HG02981 (cell line): ENCODE data around the gene C4orf36.

Experiments
- ATAC-seq: cut with Tn5 transposase; IDR thresholded peaks from one replicate; pipeline ENCODE4 v1.9.1; 2021; ENCODE audit warnings: mild to moderate bottlenecking, moderate library complexity; ENCODE audit not compliant: unreplicated experiment

Gene C4orf36, protein sequence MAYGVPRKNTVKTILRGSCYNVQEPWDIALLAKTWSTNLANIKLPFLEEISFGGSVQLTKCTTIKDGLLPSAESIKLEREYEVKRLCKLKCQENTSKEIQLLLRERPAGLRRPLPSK

DNA sequence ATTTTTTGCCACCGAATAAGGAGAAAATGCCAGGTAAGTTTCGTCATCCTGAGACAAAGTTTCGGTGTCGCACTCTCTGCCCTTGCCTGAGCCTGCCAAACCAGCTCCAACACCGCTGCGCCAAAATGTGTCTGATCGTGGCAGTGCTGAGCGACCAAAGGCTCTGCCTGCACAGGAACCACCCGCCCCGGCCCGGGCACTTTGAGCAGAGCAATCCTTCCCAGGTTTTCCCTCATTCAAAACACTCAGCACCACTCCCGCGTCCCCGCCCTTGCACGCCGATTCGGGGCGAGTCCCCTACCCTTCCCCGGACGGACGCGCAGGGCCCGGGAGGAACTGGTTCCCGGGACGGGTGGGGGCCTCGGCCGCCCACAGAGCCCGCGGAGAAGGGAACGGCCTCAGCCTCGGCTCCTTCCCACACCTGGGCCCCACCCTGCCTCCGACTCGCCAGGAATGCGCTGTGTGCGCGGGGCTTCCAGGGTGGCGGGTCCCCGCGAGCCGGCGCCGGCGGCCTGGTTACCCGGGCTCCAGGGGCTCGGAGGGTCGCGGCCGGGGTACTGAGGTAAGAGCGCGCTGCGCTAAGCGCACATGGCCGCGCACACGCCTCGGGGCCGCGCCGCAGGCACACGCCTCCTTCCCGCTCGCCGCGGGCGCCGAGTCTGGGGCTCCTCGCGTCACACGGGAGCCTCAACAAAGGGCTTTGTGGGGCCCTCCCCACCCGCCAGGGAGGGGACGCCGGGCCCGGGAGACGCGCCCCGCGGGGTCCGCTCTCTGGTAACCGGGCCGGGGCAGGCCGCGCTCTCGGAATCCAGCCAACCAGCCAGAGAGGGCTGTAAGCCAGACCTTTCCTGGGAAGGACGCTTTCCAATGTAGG lies at the start of gene C4orf36:
TSS of gene C4orf36 (minus strand) at position 661 of the 874 bp plus-strand sequence. CDS start 902 bp downstream, outside the sequence.
- peak; percentile 54 for ATAC-seq

DNA sequence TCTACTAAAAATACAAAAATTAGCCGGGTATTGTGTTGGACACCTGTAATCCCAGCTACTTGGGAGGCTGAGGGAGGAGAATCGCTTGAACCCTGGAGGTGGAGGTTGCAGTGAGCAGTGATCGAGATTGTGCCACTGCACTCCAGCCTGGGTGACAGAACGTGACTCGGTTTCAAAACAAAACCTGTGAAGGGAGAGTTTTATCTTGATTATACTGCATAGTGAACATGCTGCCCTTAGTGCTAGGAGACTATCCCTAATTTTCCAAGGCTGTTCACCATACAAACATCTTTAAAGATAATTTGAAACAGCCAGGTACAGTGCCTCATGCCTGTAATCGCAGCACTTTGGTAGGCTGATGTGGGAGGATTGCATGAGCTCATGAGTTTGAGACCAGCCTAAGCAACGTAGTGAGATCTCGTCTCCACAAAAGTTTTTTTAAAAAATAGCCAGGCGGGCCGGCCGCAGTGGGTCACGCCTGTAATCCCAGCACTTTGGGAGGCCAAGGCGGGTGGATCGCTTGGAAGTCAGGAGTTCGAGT lies 48.8 kb upstream of the C4orf36 start:
- no peak for ATAC-seq

DNA sequence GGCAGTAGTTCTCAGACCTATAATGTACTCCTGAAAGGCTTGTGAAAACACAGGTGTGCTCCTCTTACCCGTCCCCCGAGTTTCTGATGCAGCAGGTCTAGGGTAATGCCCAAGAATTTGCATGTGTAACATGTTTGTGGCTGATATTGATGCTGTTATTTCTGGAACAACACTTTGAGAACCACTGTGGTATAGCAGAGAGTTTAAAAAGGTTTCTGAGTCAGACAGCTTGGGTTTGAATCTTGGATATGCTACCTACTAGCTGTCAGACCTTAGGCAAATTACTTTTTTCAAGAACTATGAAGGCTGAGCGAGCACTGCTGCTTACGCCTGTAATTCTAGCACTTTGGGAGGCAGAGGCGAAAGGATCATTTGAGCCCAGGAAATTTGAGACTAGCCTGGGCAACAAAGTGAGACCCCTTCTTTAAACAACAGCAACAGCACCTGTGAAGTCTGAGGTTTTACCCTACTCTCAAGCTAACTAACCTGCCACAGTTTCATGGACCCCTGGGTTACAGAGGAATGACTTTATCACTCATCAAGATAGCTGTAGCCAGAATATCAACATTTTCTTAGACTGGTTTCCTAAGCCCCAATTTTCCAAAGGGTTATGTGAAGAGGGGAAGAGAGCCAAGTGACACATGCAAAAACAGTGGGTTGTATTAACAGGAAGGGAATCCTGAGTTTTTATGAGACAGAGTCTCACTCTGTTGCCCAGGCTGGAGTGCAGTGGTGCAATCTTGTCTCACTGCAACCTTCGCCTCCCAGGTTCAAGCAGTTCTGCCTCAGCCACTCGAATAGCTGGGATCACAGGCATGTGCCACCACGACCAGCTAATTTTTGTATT lies 47.7 kb upstream of the C4orf36 start:
- peak; percentile 57 for ATAC-seq

DNA sequence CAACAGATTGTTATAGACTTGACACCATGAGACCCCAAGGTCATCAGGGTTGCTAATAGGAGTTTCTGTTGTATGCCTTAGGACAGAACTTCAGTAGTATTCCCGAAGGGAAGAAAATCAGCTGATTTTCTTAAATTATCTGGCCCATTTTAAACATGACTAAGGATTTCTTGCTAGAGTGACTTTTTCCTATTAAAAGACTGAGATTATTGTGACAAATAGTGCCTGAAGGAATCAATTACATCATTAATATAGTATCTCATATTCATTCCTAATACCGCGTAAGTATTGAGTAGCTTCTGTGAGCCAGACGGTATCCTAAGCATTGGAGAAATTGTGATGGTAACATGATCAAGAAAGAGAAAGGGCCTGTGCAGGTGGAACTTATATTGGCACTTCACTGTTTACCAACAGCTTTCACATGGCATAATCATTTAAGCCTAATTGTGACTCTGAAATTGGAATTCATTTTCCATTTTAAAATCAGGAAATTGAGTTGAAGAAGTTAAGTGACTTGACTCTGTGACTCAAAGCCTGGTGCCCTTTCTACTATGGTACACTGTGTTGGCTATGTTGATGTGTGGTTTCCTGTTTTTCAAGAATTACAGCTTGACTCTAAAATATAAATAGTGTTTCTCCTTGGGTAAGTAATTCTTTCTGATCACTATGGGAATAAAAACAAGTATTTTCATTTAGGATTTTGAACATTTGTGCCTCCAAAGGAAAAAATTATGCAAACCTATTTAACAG lies 46.7 kb upstream of the C4orf36 start:
- ATAC-seq: no peak

DNA sequence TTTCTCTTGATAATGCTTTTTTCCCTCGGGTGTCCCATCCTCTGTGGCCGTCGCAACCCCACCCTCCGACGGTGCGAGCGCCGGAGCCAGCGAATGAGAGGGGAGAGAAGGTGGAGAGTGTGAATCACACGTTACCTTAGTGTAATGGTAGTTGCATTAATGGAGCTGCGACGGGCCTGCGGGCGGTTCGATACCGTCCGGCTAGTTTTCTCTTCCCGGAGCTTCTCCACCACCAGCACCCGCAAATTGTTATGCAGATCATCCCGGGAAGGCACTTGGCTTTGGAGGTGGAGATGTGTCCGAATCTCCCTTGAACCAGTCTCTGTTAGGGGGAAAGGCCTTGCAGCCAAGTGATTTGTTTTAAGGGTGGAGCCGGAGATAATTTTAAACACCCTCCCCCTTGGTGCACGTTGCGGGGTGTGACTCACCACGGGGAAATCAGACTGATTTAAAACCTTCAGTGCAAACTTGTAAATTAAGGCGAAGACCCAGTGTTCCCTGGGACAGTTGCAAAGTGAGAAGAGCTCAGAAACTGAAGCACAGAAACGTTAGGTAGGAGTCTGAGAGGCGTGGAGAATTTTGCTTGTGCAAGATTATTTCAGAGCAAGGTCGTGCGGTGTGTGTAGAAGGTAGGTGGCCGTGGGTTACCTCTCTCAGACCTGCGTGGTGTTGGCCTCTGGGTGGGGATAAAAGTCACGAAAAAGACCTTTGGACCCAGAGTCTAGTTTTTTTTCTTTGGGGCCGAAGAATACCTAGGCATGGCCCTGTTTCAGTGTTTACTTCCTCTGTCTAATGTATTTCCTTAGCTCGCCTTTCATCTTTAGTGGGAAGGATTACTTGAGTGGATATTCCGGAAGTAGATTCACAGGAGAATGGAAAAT lies 43.9 kb upstream of the C4orf36 start:
- peak; percentile 27 for ATAC-seq

DNA sequence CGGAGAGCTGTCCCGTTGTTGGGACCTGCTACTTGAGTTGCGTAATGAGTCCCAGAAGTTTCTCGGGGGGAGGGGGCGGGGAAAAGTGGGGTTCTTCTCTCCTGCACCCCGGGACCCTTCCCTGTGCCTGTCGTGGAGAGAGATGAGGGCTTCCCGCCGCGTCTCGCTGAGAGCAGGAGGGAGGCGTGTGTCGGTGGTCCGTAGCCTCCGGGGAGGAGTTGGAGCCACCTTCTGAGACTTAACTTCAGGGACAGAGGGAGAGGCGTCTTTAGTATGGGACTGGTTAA lies 43.3 kb upstream of the C4orf36 start:
- no peak for ATAC-seq

DNA sequence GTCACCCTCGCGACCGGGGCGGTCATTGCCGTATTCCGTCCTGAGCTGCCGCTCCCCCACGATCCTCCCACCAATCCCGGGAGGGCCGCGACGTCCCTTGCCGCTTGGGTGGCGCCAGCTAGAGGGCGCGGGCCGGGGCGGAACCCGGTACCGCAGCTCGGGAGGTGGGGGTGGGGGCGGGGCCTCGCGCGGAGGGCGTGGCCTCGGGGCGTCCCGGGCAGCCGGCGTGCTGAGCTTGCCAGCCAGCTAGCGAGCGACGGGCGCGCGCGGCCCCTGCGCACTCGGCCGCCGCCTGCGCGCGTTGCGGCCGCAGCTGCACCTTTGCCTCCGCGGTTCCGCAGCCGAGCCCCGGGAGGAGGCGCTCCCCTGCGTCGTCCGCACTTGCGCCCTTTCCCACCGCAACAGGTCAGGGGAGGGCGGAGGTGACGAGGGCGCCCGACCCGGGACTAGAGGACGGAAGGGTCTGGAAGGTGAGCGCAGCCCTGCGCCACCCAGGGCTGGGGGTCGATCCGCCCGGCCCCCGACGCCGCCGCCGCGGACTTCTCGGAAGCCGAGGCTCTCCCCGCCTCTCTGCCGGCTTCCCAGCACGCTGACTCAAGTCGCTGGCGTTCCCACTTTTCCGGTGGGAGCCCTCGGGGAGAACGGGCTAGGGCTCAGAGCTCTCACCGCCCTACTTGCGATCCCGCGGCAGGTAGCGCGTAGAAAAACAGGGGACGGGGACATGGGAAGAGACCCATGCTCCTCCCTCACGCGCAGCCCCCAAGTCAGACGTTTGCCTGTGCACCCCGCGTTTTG lies 42.7 kb upstream of the C4orf36 start, which contains the start of gene AFF1:
TSS of gene AFF1 (plus strand) at position 241 of the 795 bp plus-strand sequence. CDS start 13,523 bp downstream, outside the sequence.
- peak; percentile 39 for ATAC-seq

DNA sequence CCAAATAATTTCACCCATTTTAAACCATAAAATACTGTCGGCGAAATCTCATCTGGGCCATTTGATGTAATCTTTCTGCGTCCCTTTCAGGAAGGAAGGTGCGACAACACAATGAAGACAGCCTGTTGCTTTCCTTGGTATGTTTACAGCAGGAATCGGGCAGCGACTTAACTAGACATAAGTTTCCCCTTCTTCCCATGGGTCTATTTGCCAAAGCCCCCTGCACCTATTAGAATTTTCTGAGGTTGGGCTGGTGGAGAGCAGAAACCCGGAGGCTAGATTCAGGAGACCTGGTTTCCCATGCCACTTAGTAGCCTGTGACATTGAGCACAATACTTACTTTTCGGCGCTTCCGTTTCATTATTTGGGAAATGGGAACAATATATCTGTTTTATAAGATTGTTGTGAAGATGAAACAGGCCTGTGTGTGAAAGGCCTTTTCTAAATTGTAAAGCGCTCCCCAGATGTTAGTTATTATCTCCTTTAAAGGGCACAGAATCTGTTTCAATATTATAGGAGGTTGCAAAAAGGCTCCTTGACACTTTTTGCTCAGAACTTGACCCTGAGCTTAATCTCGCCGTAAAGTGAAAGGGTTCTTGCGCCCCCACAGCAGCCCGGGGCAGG lies 42.0 kb upstream of the C4orf36 start:
- ATAC-seq: no peak

DNA sequence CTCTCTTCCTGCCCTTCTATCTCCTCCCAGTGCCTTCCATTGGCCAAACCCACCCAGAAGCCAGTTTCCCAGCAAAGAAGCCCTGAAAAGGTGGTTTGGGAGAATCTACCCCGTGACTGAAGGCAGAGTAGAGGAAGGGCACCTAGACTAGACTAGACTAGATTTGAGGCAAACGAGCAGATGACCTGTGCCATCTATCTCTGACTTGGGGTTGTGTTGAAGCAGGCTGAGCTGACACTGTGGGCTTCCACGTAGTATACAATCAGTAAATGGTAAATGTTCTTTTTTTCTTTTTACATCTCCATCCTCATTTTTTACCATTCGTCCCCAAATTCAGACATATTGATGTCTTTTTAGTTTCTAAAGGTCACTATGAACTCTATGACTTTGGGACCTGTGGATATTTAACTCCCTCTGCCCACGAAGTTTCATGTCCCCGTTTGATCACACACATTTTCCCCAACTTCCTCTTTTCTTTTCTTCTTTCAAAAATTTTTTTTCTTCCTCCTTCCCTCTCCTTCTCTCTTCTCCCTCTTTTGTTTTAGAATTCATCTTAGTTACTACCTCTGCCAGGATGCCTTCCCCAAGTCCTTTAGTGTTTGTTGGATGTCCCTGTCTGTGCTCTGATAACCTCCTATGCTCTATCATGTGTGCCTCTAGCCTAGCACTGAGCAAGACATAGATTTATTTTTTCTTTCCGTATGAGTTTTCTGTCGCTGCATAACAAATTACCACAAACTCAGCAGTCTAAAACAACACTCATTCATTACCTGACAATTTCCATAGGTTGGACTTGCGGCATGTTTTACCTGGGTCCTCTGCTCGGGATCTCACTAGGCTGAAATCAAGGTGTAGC lies 36.4 kb upstream of the C4orf36 start:
- ATAC-seq: no peak

DNA sequence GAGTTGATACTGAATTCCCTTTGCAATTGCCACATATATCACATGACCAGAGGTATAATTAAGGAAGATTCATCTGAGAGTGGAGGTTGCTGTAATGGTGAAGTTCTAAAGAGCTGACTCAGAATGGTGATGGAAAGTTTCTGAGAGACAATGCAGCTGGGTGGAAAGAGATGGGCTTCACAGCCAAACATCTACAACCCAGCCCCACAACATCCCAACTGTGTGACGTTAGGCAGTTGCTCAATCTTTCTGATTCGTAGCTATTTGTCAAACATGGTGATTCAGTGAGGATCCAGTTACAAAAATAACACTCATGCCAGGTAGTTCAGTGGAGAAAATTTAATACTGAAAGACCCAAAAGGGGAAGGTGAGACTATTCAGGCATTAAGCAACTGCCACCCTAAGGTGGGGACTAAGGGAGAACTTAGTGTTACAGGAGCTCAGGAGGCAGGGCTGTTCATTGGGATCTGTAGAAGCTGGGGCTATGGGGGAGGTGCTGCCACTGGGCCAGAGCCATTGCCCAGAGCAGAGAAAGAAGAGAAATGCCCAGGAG lies 35.7 kb upstream of the C4orf36 start:
- no peak for ATAC-seq

DNA sequence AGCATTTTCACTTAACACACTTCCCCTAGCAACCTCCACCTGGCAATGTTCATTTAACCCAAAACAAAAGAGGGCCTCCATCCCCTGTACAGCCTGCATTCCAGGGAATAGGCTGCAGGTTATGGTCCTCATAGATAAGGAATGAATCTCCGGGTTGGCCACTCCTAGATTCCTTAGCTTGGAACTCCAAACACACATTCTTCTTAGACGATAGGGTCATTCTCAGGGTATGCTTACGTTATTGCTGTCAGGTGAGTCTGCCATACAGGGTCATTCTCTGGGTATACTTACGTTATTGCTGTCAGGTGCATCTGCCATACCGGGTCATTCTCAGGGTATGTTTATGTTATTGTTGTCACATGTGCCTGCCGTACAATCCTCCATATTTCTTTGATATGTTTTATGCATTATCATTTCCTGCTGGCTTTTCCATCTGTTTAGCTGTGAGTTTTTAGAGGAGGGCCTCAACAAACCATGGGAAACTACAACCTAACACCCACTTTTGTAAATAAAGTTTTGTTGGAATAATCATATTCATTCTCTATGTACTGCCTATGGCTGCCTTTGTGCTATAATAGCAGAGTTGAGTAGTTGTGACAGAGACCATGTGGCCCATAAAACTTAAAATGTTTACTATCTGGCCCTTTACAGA lies 34.3 kb upstream of the C4orf36 start:
- ATAC-seq: no peak

DNA sequence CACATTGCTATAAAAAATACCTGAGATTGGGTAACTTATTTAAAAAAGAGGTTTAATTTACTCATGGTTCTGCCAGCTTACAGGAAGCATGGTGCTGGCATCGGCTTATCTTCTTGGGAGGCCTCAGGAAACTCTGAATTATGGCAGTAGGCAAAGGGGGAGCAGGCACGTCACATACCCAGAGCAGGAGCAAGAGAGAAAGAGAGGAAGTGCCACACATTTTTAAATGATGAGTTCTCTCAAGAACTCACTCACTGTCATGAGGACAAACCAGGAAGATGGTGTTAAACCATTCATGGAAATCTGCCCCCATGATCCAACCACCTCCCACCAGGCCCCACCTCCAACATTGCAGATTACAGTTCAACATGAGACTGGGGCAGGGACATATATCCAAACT lies 32.6 kb upstream of the C4orf36 start:
- no peak for ATAC-seq

DNA sequence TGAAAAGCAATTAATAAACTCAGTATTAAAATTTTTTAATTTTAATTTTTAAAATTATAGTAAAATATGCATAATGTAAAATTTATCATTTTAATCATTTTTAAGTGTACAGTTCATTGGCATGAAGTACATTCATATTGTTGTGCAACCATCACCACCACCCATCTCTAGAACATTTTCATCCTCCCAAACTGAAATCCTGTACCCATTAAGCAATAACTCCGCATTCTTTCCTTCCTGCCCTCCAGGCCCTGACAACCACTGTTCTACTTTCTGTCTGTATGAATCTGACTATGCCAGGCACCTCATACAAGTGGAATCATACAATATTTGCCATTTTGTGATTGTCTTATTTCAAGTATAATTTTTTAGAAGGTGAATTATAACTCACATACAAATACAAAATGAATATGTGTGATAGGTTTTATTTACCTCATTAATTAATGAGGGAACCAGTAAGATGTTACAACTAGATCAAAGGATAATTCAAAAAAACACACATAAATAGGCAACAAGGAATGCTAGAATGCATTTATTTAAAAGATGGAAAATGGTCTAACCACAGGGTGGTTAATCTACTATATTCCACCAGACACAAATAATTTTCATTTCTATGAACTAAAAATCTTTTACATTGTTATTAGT lies 29.5 kb upstream of the C4orf36 start:
- ATAC-seq: no peak

DNA sequence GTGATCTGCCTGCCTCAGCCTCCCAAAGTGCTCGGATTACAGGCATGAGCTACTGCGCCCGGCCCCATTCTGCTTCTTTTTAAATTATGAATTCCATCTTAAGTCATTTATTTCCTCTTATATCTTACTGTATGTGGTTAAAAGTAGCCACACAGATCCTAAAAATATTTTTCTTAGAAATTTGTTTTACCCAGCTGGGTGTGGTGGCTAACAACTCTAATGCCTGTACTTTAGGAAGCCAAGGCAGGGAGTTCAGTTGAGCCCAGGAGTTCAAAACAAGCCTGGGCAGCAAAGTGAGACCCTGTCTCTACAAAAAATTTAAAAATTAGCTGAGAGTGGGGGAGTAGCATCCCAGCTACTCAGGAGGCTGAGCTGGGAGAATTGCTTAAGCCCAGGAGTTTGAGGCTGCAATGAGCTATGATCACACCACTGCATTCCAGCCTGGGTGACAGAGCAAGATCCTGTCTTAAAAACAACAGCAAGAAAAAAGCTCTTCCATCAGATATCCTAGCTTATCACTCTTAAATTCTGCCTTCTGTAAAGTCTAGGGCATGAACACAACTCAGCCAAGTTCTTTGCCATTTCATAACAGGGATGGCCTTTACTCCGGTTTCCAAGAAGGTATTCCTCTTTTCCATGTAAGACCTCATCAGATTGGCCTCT lies 27.5 kb upstream of the C4orf36 start:
- no peak for ATAC-seq

DNA sequence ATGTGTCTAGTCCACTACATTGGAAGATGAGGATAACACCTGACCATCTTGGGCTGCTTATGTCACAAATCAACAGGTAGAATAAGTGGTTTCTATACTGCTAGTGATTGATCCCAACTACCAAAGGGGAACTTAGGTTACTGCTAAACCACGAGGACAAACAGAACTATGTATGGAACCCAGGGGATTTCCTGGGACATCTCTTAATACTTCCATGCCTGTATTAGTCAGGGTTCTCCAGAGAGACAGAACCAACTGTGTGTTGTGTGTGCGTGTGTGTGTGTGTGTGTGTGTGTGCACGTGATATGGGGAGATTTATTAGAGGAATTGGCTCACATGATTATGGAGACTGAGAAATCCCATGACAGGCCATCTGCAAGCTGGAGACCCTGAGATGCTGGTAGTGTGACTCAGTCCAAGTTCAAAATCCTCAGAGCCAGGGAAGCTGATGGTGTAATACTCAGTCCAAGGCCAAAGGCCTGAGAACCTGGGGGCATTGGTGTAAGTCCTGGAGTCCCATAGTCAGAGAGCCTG lies 26.4 kb upstream of the C4orf36 start:
- ATAC-seq: no peak
